BE2C (cell line): ENCODE measurements around the gene CDK15.
"Not testable (repeated sequence)": the region's sequence is repeated elsewhere in the genome, so short reads cannot be mapped to it uniquely, and the experiment has no call there.

Experiments
- DNase-seq: peaks from one replicate; pipeline ENCODE4 v3.0.0-alpha.2; 2020
- H3K27me3 ChIP-seq: fragments of 250-450 bp; sonication (Bioruptor Pico); 2 replicates; pipeline ENCODE4 v1.5.1; 2020; ENCODE audit warnings: mild to moderate bottlenecking
- H3K36me3 ChIP-seq: fragments of 250-450 bp; sonication (Bioruptor Pico); 2 replicates; pipeline ENCODE4 v1.5.1; 2020; ENCODE audit warnings: mild to moderate bottlenecking
- H3K4me1 ChIP-seq: fragments of 250-450 bp; sonication (Bioruptor Pico); 2 replicates; pipeline ENCODE4 v1.5.1; 2020
- H3K4me3 ChIP-seq: 2 replicates; pipeline ENCODE4 v1.5.1; 2011; ENCODE audit warnings: low read depth, low read length
- H3K9me3 ChIP-seq: fragments of 250-450 bp; sonication (Bioruptor Pico); 2 replicates; pipeline ENCODE4 v1.5.1; 2020
- TF ChIP-seq, protein P1 (sequence below): IDR thresholded peaks from 2 replicates; pipeline ENCODE4 v1.5.1; 2012; ENCODE audit warnings: mild to moderate bottlenecking, low read depth, low read length

CDK15 gene

GRCh38 chr2:201798252-201798913, 8.0 kb upstream of the CDK15 start:
- Histone ChIP-seq H3K9me3 (no peaks in the 10 kb centered on the region), H3K27me3 (no peaks in the 10 kb centered on the region), H3K4me1 (peaks cover 6% of the 10 kb centered on the region; the same call in 1 of the 2 replicates), H3K4me3 (no peak overlapping the region), H3K36me3 (no peaks in the 10 kb centered on the region)
- no peak for DNase-seq
- TF ChIP-seq, protein P1, sequence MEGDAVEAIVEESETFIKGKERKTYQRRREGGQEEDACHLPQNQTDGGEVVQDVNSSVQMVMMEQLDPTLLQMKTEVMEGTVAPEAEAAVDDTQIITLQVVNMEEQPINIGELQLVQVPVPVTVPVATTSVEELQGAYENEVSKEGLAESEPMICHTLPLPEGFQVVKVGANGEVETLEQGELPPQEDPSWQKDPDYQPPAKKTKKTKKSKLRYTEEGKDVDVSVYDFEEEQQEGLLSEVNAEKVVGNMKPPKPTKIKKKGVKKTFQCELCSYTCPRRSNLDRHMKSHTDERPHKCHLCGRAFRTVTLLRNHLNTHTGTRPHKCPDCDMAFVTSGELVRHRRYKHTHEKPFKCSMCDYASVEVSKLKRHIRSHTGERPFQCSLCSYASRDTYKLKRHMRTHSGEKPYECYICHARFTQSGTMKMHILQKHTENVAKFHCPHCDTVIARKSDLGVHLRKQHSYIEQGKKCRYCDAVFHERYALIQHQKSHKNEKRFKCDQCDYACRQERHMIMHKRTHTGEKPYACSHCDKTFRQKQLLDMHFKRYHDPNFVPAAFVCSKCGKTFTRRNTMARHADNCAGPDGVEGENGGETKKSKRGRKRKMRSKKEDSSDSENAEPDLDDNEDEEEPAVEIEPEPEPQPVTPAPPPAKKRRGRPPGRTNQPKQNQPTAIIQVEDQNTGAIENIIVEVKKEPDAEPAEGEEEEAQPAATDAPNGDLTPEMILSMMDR = no peak

DNA sequence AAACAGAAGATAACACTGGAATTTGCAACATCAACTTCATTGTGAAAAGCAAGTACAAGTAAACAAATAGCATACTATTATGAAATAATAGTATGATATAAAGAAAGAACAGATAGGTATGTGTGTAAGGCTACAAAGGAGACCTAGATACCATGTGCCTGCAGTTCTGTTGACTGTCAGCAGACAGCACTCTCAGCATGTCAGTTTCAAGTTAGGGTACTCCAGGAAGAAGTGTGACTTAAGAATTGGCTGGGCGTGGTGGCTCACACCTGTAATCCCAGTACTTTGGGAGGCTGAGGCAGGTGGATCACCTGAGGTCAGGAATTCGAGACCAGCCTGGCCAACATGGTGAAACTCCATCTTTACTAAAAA, 7.4 kb upstream of the CDK15 start:
- not testable (repeated sequence) for H3K27me3 ChIP-seq, H3K36me3 ChIP-seq, DNase-seq, H3K9me3 ChIP-seq, H3K4me3 ChIP-seq, H3K4me1 ChIP-seq
- TF ChIP-seq, protein P1 = peak; percentile 76

- DNase-seq = peak; percentile 78
Measured at GRCh38 chr2:201807452-201807999, 1.2 kb downstream of the CDK15 start.

DNA sequence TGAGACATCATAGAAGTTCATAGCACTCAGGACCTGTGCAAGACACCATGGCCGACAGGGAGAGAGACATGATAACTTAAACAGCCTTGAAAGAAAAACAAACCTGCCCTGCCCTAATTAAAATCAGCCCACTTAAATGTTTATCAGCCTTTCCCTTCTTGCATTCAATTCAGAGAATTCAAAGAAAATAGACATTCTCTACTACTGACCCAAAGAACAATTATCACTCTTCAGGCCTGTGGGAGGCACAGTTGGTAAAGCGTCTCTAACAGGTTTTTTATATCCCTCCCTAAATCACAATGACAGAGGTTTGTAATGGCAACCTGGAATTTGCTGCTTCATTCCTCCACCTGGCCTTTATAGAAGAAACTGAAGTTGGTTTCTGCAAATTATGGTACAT, 1.7 kb downstream of the CDK15 start:
- Histone ChIP-seq H3K36me3 (no peaks in the 10 kb centered on the region), H3K9me3 (no peaks in the 10 kb centered on the region), H3K4me3 (peak overlapping the region; percentile 43; the same call in 1 of the 2 replicates), H3K4me1 (peaks cover 19% of the 10 kb centered on the region), H3K27me3 (no peaks in the 10 kb centered on the region)
- no peak for DNase-seq
- TF ChIP-seq, protein P1 = no peak

More at GRCh38 chr2:201807452-201807999, 1.2 kb downstream of the CDK15 start:
- no peaks in the 10 kb centered on the region for H3K9me3 ChIP-seq
- H3K36me3 ChIP-seq = no peaks in the 10 kb centered on the region
- TF ChIP-seq, protein P1 = no peak
- peak overlapping the region; percentile 43 for H3K4me3 ChIP-seq
- peaks cover 19% of the 10 kb centered on the region for H3K4me1 ChIP-seq
- no peaks in the 10 kb centered on the region for H3K27me3 ChIP-seq

DNA sequence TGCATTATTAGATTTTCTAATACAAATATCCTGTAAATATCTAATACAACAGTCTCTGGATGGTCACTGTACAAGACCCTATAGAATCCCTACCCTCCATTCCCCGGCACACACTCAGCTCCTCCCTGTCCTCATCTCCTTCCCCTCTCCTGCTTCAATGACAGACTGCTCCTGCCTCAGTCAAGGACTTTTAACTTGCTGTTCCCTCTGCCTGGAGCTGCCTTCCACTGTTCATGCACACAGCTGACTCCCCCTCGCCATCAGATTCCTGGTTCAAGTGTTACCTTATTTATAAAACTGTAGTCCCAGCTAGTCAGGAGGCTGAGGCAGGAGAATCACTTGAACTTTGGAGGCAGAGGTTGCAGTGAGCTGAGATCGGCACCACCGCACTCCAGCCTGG, 3.3 kb downstream of the CDK15 start:
- TF ChIP-seq, protein P1 = no peak
- Histone ChIP-seq H3K9me3 (no peaks in the 10 kb centered on the region), H3K4me3 (no peak overlapping the region), H3K27me3 (no peaks in the 10 kb centered on the region), H3K36me3 (no peaks in the 10 kb centered on the region), H3K4me1 (peaks cover 30% of the 10 kb centered on the region)
- DNase-seq = no peak

- H3K36me3 ChIP-seq, H3K4me3 ChIP-seq, DNase-seq, H3K9me3 ChIP-seq, H3K27me3 ChIP-seq: not testable (repeated sequence)
- peaks cover 30% of the 10 kb centered on the region for H3K4me1 ChIP-seq
Measured at GRCh38 chr2:201810604-201811003, 4.3 kb downstream of the CDK15 start.
